ENCODE results near the gene CNTN5.

DNA sequence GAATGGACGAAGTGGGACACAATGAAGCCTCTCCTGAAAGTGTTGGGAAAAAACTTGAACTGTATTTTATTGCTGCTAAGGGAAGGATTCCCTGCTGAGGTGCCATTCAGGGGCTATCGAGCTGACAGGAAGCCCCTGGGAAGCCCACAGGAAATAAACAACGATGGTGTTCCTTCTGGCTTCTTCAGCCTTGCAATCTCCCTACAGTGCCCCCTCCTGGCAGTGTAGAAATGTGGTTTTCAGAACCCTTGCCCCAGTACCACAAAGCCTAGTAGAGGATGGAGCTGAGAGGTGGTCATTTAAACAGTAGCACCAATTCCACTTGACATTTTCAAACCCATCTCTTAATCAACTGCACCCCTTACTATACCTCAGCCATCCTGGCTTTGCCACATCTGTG lies 989.6 kb downstream of the CNTN5 start:
- TF ChIP-seq, protein P1, sequence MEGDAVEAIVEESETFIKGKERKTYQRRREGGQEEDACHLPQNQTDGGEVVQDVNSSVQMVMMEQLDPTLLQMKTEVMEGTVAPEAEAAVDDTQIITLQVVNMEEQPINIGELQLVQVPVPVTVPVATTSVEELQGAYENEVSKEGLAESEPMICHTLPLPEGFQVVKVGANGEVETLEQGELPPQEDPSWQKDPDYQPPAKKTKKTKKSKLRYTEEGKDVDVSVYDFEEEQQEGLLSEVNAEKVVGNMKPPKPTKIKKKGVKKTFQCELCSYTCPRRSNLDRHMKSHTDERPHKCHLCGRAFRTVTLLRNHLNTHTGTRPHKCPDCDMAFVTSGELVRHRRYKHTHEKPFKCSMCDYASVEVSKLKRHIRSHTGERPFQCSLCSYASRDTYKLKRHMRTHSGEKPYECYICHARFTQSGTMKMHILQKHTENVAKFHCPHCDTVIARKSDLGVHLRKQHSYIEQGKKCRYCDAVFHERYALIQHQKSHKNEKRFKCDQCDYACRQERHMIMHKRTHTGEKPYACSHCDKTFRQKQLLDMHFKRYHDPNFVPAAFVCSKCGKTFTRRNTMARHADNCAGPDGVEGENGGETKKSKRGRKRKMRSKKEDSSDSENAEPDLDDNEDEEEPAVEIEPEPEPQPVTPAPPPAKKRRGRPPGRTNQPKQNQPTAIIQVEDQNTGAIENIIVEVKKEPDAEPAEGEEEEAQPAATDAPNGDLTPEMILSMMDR (IDR thresholded peaks at IDR 0.05): no peak
- no peak for TF ChIP-seq POLR2A (IDR thresholded peaks at IDR 0.05)

Data from lower leg skin (tissue), 3 donors.